Muscle layer of duodenum (tissue), 2 donors: ENCODE measurements around the gene AATF.

Experiments used
- H3K27ac ChIP-seq: one replicate; pipeline ENCODE4 v1.7.0; 2013; ENCODE audit warnings: mild to moderate bottlenecking, low read length
- H3K27me3 ChIP-seq: one replicate; pipeline ENCODE4 v1.7.0; 2013; ENCODE audit warnings: low read depth, mild to moderate bottlenecking, control low read depth, low read length
- H3K36me3 ChIP-seq, 2 donors: one replicate each; pipeline ENCODE4 v1.7.0; 2013; ENCODE audit warnings: low read length in 2 of 2, control low read depth in 1 of 2, mild to moderate bottlenecking in 1 of 2; ENCODE audit not compliant: insufficient read depth in 2 of 2, control insufficient read depth in 1 of 2
- H3K4me1 ChIP-seq, 2 donors: one replicate each; pipeline ENCODE4 v1.7.0; 2013; ENCODE audit warnings: low read length in 2 of 2, mild to moderate bottlenecking in 2 of 2, control low read depth in 1 of 2, moderate library complexity in 1 of 2; ENCODE audit not compliant: insufficient read depth in 2 of 2, control insufficient read depth in 1 of 2
- H3K4me3 ChIP-seq, 2 donors: one replicate each; pipeline ENCODE4 v1.7.0; 2013; ENCODE audit warnings: low read length in 2 of 2, low read depth in 1 of 2, mild to moderate bottlenecking in 1 of 2
- H3K9me3 ChIP-seq, 2 donors: one replicate each; pipeline ENCODE4 v1.7.0; 2013; ENCODE audit warnings: low read length in 2 of 2, control low read depth in 1 of 2, mild to moderate bottlenecking in 1 of 2; ENCODE audit not compliant: control insufficient read depth in 1 of 2
- donor health status: healthy.

The AATF gene

DNA sequence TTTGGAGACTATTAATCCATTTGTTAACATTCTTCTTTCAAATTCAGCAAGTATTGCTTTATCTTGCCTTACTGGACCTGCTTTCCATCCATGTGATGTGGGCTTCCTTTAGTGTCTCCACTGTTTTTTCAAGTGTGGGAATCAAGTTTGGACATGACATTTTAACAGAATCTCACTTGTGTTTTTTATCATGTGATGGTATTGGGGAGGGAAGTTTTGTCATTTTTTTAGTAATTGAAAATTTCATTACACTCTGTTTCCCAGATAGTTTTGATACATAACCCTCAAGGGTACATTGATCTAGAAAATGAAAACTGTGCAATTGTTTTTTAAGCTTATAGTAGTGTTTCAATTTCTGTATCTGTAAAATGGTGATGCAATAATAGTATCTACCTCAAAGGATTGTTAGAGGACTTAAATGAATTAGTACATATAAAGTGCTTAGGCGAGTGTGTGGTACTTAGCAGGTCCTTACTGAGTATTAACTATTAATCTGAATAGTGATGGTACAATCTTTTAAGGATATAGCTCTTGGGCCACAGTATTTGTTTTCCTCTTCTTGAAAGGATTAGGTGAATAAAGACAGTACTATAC lies 27.3 kb downstream of the AATF start:
- Histone ChIP-seq H3K27ac (no peak overlapping the region), H3K27me3 (no peaks in the 10 kb centered on the region), H3K4me3 (no peak overlapping the region), H3K36me3 (no peaks in the 10 kb centered on the region), H3K4me1 (no peaks in the 10 kb centered on the region), H3K9me3 (no peaks in the 10 kb centered on the region)

DNA sequence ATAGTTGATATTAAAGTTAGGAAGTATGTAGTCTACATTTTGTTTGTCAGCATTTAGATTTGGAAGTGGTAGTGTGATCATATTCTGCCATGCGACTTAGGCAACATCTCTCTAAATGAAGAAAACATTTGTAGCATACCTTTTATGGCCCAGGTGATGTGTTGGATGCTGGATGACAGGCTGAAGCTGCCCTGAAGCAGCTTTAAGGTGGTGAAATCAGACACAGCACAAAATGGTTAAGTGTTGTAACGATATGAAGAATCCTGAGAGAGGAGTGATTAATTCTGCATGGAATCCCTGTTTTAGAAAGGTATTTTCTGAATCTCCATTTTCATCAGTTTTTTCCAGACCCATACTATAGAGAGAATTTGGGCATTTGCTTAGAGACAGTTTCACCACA lies 28.3 kb downstream of the AATF start:
- no peak overlapping the region for H3K4me3 ChIP-seq

DNA sequence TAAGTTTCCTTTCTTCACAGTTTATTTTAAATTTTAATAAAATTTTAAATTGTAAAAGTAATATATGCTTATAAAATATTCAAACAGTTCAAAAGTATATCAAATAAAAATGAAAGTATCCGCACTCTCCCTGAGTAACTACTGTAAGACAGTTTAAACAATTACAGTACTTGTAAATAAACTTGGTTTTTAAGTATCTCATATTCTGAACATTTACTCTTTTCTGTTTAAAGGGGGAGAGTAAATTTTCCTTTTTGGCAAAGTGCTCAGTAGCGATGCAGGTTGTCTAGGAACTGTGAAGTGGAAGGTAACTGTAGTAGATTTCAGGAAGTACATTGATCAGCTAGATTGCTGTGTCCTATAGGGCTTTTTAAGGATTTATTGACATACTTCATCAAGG lies 28.8 kb downstream of the AATF start:
- no peaks in the 10 kb centered on the region for H3K4me1 ChIP-seq
- no peak overlapping the region for H3K27ac ChIP-seq
- no peaks in the 10 kb centered on the region for H3K9me3 ChIP-seq
- H3K27me3 ChIP-seq = no peaks in the 10 kb centered on the region
- H3K4me3 ChIP-seq = no peak overlapping the region
- no peaks in the 10 kb centered on the region for H3K36me3 ChIP-seq

More for the DNA sequence above, 28.3 kb downstream of the AATF start:
- H3K27ac ChIP-seq = no peak overlapping the region
- no peaks in the 10 kb centered on the region for H3K9me3 ChIP-seq
- H3K4me1 ChIP-seq = no peaks in the 10 kb centered on the region
- H3K27me3 ChIP-seq = no peaks in the 10 kb centered on the region
- H3K36me3 ChIP-seq = no peaks in the 10 kb centered on the region

DNA sequence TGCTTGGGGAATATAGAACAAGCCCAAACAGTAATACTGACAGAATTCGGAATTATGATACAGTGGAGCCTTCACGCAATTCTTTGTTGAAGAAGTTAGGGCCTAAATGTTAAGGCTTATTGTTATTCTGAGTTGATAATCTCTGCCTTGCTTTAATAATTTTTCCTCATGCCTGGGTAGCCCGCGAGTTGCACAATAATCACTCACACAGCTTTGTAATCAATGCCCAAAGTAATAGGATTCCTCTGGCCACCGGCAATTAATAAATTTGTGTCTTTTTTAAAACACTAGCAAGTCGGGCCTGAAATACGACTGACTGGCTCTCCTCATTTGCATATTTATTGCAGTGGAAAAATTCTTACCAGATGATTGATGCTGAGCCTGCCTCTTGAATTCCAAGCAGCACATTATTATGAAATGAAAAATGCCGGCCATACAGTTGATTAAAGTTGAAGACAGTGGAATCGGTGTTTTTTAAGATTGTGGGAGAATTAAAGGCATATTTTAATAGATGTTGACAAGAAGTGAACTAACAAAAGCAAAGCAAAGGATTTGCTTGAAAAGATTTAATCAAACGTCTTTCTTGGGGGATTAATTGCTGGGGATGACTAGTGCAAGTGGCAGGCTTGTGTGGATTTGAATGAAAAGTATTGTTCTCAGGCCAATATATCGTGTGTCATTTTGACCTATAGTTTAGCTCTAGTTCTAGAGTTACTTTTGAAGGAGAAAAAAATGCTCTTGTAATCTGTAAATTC lies 30.2 kb downstream of the AATF start:
- Histone ChIP-seq H3K4me3 (peak overlapping the region in 1 of 2 donors; percentile 1), H3K36me3 (no peaks in the 10 kb centered on the region), H3K27ac (no peak overlapping the region), H3K27me3 (no peaks in the 10 kb centered on the region), H3K4me1 (no peaks in the 10 kb centered on the region), H3K9me3 (no peaks in the 10 kb centered on the region)

DNA sequence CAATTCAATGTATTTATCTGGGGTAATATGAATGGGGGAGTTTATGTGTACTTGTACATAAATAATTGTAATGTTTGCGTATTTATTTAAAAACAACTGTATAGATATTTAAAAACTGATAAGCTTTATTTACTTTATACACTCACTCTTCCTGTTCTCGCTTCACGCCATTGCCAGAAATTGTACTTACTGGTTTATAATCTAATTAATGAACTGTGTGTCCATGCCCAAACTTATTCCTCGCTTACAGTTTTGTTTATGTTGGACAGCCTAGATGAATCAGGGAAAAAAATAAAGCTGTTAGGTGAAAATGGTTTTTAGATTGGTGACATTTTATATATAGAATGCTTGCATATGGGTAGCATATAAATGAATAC lies 30.8 kb downstream of the AATF start:
- Histone ChIP-seq H3K27ac (no peak overlapping the region), H3K36me3 (no peaks in the 10 kb centered on the region), H3K9me3 (no peaks in the 10 kb centered on the region), H3K4me1 (no peaks in the 10 kb centered on the region), H3K4me3 (no peak overlapping the region), H3K27me3 (no peaks in the 10 kb centered on the region)

DNA sequence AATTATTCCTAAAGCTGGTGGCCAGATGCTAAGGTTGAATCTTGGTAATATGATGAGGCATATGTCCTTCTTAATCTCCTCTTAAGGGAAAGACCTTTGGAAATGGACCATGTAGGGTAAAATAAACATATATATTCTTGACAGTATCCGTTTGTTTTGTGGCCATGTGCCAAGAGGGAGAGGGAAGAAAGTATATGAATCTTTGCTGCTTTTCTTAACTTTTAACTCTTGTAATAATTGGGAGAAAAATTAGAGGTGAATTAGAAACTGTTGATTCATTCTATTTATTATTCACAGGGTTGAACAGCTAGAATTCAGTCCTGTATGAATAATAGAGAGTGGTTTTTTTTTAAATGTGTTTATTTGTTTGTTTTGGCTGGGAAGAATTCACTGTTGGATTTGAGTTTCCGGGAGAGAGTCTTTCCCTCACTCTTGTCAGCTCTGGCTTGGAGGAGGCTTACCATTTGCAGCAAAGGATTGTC lies 31.6 kb downstream of the AATF start:
- H3K9me3 ChIP-seq = no peaks in the 10 kb centered on the region
- H3K4me3 ChIP-seq = no peak overlapping the region
- H3K36me3 ChIP-seq = no peaks in the 10 kb centered on the region
- no peaks in the 10 kb centered on the region for H3K27me3 ChIP-seq
- H3K27ac ChIP-seq = no peak overlapping the region
- H3K4me1 ChIP-seq = no peaks in the 10 kb centered on the region

DNA sequence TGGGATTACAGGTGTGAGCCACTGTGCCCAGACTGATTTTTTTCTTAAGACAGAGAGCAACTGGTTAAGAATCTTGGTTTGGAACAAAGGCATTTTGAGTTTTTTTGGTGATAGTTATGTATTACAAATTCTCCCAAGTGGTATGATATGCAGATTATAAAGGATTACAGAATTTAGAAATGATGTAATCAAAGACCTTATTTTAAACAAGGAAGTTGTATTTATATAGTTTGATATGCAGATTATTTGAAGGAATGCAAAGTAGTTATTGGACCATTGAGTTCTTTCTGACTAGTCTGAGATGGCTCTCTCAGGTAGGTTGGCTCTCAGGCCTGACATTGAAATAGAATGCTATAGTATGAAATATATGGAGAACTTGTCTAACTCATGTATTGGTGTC lies 34.9 kb downstream of the AATF start:
- H3K9me3 ChIP-seq = no peaks in the 10 kb centered on the region
- H3K4me3 ChIP-seq = no peak overlapping the region
- H3K4me1 ChIP-seq = no peaks in the 10 kb centered on the region
- H3K36me3 ChIP-seq = peaks cover 14 to 16% of the 10 kb centered on the region in 2 donors
- H3K27ac ChIP-seq = no peak overlapping the region
- H3K27me3 ChIP-seq = no peaks in the 10 kb centered on the region

DNA sequence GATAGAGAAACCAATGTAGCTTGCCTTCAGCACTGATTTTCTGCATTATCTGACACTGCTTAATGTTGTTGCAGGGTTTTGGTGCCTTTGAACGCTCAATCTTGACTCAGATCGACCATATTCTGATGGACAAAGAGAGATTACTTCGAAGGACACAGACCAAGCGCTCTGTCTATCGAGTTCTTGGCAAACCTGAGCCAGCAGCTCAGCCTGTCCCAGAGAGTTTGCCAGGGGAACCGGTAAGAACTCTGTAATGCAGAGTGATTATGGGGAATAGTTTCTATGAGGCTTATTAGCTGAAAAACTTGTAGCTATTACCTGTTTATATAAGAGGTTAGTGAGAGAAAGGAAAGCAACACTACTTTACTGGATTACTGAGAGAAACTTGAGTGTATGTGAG lies 40.4 kb downstream of the AATF start:
- Histone ChIP-seq H3K4me1 (peaks cover 0 to 8% of the 10 kb centered on the region in 2 donors), H3K27ac (no peak overlapping the region), H3K36me3 (peaks cover 41 to 42% of the 10 kb centered on the region in 2 donors), H3K27me3 (no peaks in the 10 kb centered on the region), H3K9me3 (no peaks in the 10 kb centered on the region), H3K4me3 (no peak overlapping the region)

DNA sequence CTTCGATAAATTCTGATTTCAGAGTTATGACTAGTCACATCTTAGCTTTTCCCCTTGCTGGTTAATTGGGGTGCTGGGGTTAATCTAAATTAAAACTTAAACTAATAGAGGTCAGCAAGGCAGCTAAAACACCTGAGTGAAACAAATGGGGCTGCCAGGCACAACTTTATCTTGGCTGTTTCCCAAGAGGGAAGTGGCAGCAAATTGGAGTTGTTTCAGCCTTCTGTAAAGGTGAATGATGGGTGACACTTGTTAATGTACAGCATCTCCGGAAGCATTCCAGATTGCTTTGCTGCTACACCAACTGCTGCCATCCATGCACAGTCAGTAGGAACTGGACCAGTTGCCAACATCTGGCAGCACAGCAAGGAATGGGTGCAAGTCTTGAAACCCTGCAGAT lies 43.9 kb downstream of the AATF start:
- Histone ChIP-seq H3K27ac (no peak overlapping the region), H3K4me1 (peaks cover 0 to 8% of the 10 kb centered on the region in 2 donors), H3K4me3 (no peak overlapping the region), H3K9me3 (no peaks in the 10 kb centered on the region), H3K27me3 (no peaks in the 10 kb centered on the region), H3K36me3 (peaks cover 43 to 48% of the 10 kb centered on the region in 2 donors)

DNA sequence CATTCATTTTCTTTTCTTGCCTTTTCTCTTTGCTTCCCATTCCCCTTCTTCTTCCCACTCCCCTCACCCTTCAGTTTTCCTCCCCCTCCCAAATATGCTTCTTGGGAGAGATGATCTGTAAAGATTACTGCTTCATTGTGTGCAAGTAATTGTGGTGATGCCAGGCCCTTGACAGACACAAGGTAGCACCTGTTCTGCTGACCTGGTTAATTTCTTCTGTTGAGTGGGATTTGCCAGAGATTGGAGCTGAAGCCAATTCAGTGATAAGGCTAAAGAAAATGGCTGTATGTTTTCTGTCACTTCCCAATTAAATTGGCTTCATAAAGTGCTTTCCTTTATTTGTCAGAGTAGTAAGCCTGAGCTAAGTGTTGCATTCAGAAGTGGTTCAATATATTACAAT lies 44.5 kb downstream of the AATF start:
- Histone ChIP-seq H3K27ac (no peak overlapping the region), H3K27me3 (no peaks in the 10 kb centered on the region), H3K4me1 (peaks cover 0 to 8% of the 10 kb centered on the region in 2 donors), H3K36me3 (peaks cover 43 to 48% of the 10 kb centered on the region in 2 donors), H3K9me3 (no peaks in the 10 kb centered on the region), H3K4me3 (no peak overlapping the region)

DNA sequence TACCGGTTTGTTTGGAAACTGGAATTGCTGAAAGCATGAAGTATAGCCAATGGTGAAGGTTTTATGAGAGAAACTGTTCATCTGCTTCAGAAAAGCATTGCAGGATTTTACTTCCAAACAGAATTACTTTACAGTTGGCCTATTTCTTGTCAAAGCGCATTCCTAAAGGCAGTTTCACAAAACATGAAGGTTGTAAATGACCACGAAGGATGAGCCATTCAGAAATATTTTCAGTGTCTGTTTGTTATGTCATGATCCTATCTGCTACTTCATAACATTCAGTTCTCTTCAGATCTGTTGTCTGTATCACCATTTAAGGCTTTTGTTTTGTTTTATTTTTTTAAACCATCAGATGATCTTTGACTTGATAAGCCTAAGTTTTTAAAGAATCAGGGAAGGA lies 45.7 kb downstream of the AATF start:
- Histone ChIP-seq H3K36me3 (peaks cover 32 to 38% of the 10 kb centered on the region in 2 donors), H3K9me3 (no peaks in the 10 kb centered on the region), H3K4me1 (peaks cover 0 to 8% of the 10 kb centered on the region in 2 donors), H3K27me3 (no peaks in the 10 kb centered on the region), H3K4me3 (no peak overlapping the region), H3K27ac (no peak overlapping the region)
